SU-DHL-6 (cell line): Measurements from ENCODE around the gene SHMT2.

Experiments used
- CTCF ChIP-seq: fragments of 200-600 bp; sonication (generic); IDR thresholded peaks from one replicate; pipeline ENCODE4 v1.5.1; 2017; ENCODE audit warnings: antibody characterized with exemption, mild to moderate bottlenecking, low read length, moderate library complexity; ENCODE audit not compliant: insufficient read depth, poor library complexity, severe bottlenecking
- EZH2phosphoT487 ChIP-seq: fragments of 200-600 bp; sonication (generic), shearing (Covaris generic); conservative IDR thresholded peaks from 2 replicates; pipeline ENCODE4 v1.6.1; 2018; ENCODE audit warnings: mild to moderate bottlenecking, antibody characterized with exemption, low read length, moderate library complexity, mixed read lengths

DNA sequence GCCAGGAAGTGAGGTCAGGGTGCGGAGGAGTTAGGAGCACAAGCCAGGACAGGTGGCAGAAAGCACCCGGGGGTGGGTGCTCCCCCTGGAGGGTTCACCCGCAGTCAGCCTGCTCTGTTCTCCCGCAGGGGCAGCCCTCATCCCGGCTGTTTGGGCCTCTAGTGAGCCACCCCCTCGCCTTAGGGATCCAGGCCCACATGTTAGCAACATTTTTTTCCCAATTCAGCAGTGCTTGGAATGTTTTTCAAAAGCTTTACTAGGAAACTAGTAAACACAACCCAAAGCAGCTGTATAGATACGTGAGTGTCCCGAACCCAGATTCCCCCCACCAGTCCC lies 41.5 kb upstream of the SHMT2 start:
- TF ChIP-seq CTCF: no peak
- no peak for TF ChIP-seq EZH2phosphoT487
